Brain microvascular endothelial cell (primary cell): ENCODE results near the gene EIF1B.

Experiments used
- DNase-seq: peaks from one replicate; pipeline ENCODE4 v3.0.0-alpha.2; 2020
- H3K27ac ChIP-seq: fragments of 250-450 bp; sonication (Bioruptor Pico); 2 replicates; pipeline ENCODE4 v1.5.1; 2020; ENCODE audit warnings: mild to moderate bottlenecking, moderate library complexity
- H3K27me3 ChIP-seq: fragments of 250-450 bp; sonication (Bioruptor Pico); replicated peaks from 2 replicates; pipeline ENCODE4 v1.5.1; 2020; ENCODE audit warnings: mild to moderate bottlenecking
- H3K36me3 ChIP-seq: fragments of 250-450 bp; sonication (Bioruptor Pico); replicated peaks from 2 replicates; pipeline ENCODE4 v1.5.1; 2020; ENCODE audit warnings: mild to moderate bottlenecking
- H3K4me3 ChIP-seq: 2 replicates; pipeline ENCODE4 v1.5.1; 2011; ENCODE audit warnings: low read depth, mild to moderate bottlenecking, control low read depth, low read length, moderate library complexity
- CTCF ChIP-seq: IDR thresholded peaks from 2 replicates; pipeline ENCODE4 v1.5.1; 2011; ENCODE audit warnings: low read depth, mild to moderate bottlenecking, moderate library complexity, low read length, control low read depth, inconsistent platforms; ENCODE audit errors: missing control alignments
- in situ Hi-C: cut with HindIII; loops from 2 replicates; pipeline ENCODE4 v1.10.0; 2017; ENCODE audit warnings: low sequenced_read_pairs, low pct_ligation_motif_present

The EIF1B gene

GRCh38 chr3:40337136-40338108, 27.9 kb downstream of the EIF1B start:
- no peak for TF ChIP-seq CTCF
- Histone ChIP-seq H3K4me3 (no peak overlapping the region), H3K36me3 (no peaks in the 10 kb centered on the region), H3K27ac (no peak overlapping the region), H3K27me3 (no peaks in the 10 kb centered on the region)
- DNase-seq: no peak
- in situ Hi-C loops: no loop called here

- in situ Hi-C loops: no loop called here
- DNase-seq: no peak
- Histone ChIP-seq H3K27me3 (no peaks in the 10 kb centered on the region), H3K36me3 (no peaks in the 10 kb centered on the region), H3K4me3 (no peak overlapping the region), H3K27ac (no peak overlapping the region)
- TF ChIP-seq CTCF: no peak
Measured at GRCh38 chr3:40339871-40340270, 30.4 kb downstream of the EIF1B start.

GRCh38 chr3:40340541-40341170, 31.1 kb downstream of the EIF1B start:
- TF ChIP-seq CTCF: no peak
- in situ Hi-C loops: no loop called here
- Histone ChIP-seq H3K36me3 (no peaks in the 10 kb centered on the region), H3K27ac (no peak overlapping the region), H3K27me3 (no peaks in the 10 kb centered on the region), H3K4me3 (no peak overlapping the region)
- no peak for DNase-seq

GRCh38 chr3:40341671-40342070, 32.2 kb downstream of the EIF1B start:
- no peak for DNase-seq
- in situ Hi-C loops: no loop called here
- Histone ChIP-seq H3K27ac (no peak overlapping the region), H3K27me3 (no peaks in the 10 kb centered on the region), H3K4me3 (no peak overlapping the region), H3K36me3 (no peaks in the 10 kb centered on the region)
- TF ChIP-seq CTCF: no peak

GRCh38 chr3:40350529-40350928, 41.0 kb downstream of the EIF1B start:
- no peak overlapping the region for H3K4me3 ChIP-seq
- H3K36me3 ChIP-seq: no peaks in the 10 kb centered on the region
- in situ Hi-C loops: no loop called here
- H3K27me3 ChIP-seq: no peaks in the 10 kb centered on the region
- no peak for TF ChIP-seq CTCF
- H3K27ac ChIP-seq: no peak overlapping the region
- no peak for DNase-seq
